PC-9 (cell line): ENCODE measurements around the gene RHCE.
"Not testable (repeated sequence)": the region's sequence is repeated elsewhere in the genome, so short reads cannot be mapped to it uniquely, and the experiment has no call there.

Experiments
- EZH2 ChIP-seq: fragments of 200-600 bp; sonication (generic); IDR thresholded peaks from 2 replicates; pipeline ENCODE4 v1.8.0; 2017; ENCODE audit warnings: antibody characterized with exemption, low read depth
- TF ChIP-seq, protein P1 (sequence below): fragments of 200-600 bp; sonication (generic); conservative IDR thresholded peaks from 2 replicates; pipeline ENCODE4 v1.6.1; 2017; ENCODE audit warnings: mixed run types, antibody characterized with exemption, mild to moderate bottlenecking, moderate library complexity

DNA sequence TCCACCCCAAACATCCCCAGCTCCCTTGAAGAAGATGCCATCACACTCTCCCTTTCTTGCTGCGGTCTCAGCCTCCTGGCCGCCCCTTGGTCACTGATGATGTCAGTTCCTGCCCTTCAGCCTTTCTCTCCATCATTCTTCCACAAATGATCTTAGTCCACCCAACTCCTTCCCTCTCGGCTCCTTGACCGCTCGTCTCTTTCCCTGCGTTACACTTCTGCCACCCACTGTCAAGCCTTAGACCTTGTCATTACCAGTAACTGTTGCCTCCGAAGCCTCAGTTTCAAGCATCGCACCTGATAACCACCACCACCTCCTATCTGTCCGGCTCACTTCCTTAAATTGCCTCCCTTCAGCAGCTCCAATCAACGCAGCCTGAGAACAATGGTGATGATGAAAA, 23.1 kb downstream of the RHCE start:
- TF ChIP-seq, protein P1, sequence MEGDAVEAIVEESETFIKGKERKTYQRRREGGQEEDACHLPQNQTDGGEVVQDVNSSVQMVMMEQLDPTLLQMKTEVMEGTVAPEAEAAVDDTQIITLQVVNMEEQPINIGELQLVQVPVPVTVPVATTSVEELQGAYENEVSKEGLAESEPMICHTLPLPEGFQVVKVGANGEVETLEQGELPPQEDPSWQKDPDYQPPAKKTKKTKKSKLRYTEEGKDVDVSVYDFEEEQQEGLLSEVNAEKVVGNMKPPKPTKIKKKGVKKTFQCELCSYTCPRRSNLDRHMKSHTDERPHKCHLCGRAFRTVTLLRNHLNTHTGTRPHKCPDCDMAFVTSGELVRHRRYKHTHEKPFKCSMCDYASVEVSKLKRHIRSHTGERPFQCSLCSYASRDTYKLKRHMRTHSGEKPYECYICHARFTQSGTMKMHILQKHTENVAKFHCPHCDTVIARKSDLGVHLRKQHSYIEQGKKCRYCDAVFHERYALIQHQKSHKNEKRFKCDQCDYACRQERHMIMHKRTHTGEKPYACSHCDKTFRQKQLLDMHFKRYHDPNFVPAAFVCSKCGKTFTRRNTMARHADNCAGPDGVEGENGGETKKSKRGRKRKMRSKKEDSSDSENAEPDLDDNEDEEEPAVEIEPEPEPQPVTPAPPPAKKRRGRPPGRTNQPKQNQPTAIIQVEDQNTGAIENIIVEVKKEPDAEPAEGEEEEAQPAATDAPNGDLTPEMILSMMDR, result not testable (repeated sequence)
- TF ChIP-seq EZH2, result not testable (repeated sequence)
